ENCODE measurements around the gene TTC31.
A peak's percentile ranks its signal among the peaks of the same experiment; 100 is the strongest.
"Not testable (repeated sequence)": the region's sequence is repeated elsewhere in the genome, so short reads cannot be mapped to it uniquely, and the experiment has no call there.

Gene TTC31

GRCh38 chr2:74457549-74458131 is 25.2 kb upstream of the TTC31 start:
- DNase-seq: peak; percentile 78 to 80

GRCh38 chr2:74458132-74458937 is 24.5 kb upstream of the TTC31 start, which contains the start of gene WBP1:
TSS of gene WBP1 (plus strand) at chr2:74458438. CDS start at chr2:74458603, 165 bp downstream.
- peak; percentile 95 to 99 for DNase-seq

GRCh38 chr2:74458938-74459363 is 23.9 kb upstream of the TTC31 start:
- no peak for DNase-seq

GRCh38 chr2:74459503-74460118 is 23.3 kb upstream of the TTC31 start:
- not testable (repeated sequence) for DNase-seq

GRCh38 chr2:74460187-74460586 is 22.7 kb upstream of the TTC31 start:
- not testable (repeated sequence) for DNase-seq

GRCh38 chr2:74461187-74462053 is 21.5 kb upstream of the TTC31 start:
- no peak for DNase-seq

- DNase-seq: no peak
These were observed 20.7 kb upstream of the TTC31 start for GRCh38 chr2:74462054-74462785.

- no peak for DNase-seq
These were observed 20.1 kb upstream of the TTC31 start for GRCh38 chr2:74462786-74463105.

GRCh38 chr2:74464406-74464805 is 18.5 kb upstream of the TTC31 start:
- no peak for DNase-seq

- DNase-seq: not testable (repeated sequence)
These were observed 12.1 kb upstream of the TTC31 start for GRCh38 chr2:74470742-74471141.

- no peak for DNase-seq
These were observed 11.4 kb upstream of the TTC31 start for GRCh38 chr2:74471332-74472065.

- peak; percentile 91 to 98 for DNase-seq
These were observed 10.6 kb upstream of the TTC31 start, which contains the start of gene MRPL53 for GRCh38 chr2:74472086-74472944. TSS of gene MRPL53 (minus strand) at chr2:74472680. CDS start at chr2:74472660, 20 bp downstream.

- DNase-seq: no peak
These were observed 10.0 kb upstream of the TTC31 start for GRCh38 chr2:74472945-74473258.

GRCh38 chr2:74474481-74474880 is 8.4 kb upstream of the TTC31 start:
- DNase-seq: no peak

- no peak for DNase-seq
These were observed 8.0 kb upstream of the TTC31 start for GRCh38 chr2:74474899-74475298.

- no peak for DNase-seq
These were observed 1.4 kb upstream of the TTC31 start for GRCh38 chr2:74481431-74481830.

- peak in 1 of 2 experiments; percentile 49 for DNase-seq
These were observed 700 bp upstream of the TTC31 start for GRCh38 chr2:74481961-74482800.

- not testable (repeated sequence) for DNase-seq
These were observed 839 bp downstream of the TTC31 start for GRCh38 chr2:74483675-74484164.

- DNase-seq: no peak
These were observed 3.3 kb downstream of the TTC31 start for GRCh38 chr2:74486141-74486540.
